ENCODE measurements around the gene PASK. TPM values are rescaled to one million over a fixed set of nuclear protein-coding genes. Genes with fewer than 3 reads are reported as not detected.
"Not testable (repeated sequence)": the region's sequence is repeated elsewhere in the genome, so short reads cannot be mapped to it uniquely, and the experiment has no call there.

Gene PASK
- total RNA-seq, 3 donors from 2014 or later: 35.6 to 62.7 (median 49.8) TPM

DNA sequence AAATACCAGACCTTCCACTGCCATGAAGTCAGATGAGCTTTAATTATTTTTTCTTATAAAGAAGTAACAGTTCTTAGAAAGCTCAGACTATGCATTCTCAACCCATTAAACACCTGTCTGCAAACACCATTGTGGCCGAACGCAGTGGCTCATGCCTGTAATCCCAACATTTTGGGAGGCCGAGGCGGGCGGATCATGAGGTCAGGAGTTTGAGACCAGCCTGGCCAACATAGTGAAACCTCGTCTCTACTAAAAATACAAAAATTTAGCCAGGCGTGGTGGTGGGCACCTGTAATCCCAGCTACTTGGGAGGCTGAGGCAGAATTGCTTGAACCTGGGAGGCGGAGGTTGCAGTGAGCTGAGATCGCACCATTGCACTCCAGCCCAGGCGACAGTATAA is 44.7 kb downstream of the PASK start:
- not testable (repeated sequence) for DNase-seq; H3K36me3 Mint-ChIP-seq (ENCODE audit: insufficient read depth); ATAC-seq; H3K4me3 Mint-ChIP-seq; H3K27me3 Mint-ChIP-seq (ENCODE audit: low read depth); H3K9me3 Mint-ChIP-seq
- peaks cover 51% of the 10 kb centered on the region for H3K4me1 Mint-ChIP-seq (ENCODE audit: low read depth)

DNA sequence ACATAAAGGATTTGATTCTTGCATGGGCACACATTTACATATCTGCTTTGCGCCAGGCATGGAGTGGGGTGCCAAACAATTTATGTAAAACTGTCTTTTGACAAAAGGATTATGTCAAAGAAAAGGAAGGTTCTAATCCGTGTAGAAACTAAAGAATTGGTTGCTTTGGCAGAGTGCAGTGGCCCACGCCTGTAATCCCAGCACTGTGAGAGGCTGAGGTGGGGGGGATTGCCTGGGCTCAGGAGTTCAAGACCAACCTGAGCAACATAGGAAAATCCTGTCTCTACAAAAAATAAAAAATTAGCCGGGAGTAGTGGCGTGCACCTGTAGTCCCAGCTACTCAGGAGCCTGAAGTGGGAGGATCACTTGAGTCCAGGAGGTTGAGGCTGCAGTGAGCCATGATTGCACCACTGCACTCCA is 46.1 kb downstream of the PASK start:
- ATAC-seq (no peak), DNase-seq (no peak)
- H3K4me1 Mint-ChIP-seq (ENCODE audit: low read depth): peaks cover 53% of the 10 kb centered on the region
- peaks cover 13% of the 10 kb centered on the region for H3K36me3 Mint-ChIP-seq (ENCODE audit: insufficient read depth)
- no peaks in the 10 kb centered on the region for H3K9me3 Mint-ChIP-seq
- H3K27me3 Mint-ChIP-seq (ENCODE audit: low read depth): no peaks in the 10 kb centered on the region
- peak overlapping the region; percentile 94 for H3K4me3 Mint-ChIP-seq

DNA sequence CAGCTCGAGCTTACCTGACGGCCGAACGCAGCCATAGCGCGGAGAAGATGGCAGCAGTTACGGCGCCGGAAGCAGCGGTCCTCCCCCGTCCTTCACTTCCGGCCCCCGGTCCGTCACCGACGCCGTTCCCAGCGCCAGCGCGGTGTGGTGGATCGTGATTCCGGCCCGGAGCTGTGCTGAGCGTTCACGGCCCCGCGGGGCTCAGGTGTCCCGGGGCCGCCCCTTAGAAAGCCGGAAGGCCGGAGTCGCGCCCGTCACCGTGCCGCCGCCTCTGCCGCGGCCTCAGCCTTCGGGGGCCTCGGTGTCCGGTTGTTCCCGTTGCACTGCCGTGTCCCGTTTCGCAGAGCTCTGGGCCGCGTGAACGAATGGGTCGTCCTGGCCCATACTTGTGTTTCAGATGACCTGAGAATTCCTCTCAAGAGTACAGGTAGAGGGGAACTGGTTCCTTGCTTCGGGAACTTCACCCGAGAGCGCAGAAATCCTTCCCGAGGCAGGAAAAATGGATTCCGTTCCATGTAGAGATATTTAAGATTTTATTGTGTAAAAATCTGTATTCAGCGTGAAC is 47.0 kb downstream of the PASK start, which contains the start of gene MTERF4:
MTERF4 (minus strand) TSS at position 49 of the 565 bp plus-strand sequence; CDS start at position 35, 14 bp downstream.
- Mint-ChIP-seq H3K27me3 (ENCODE audit: low read depth) (no peaks in the 10 kb centered on the region), H3K4me1 (ENCODE audit: low read depth) (peaks cover 53% of the 10 kb centered on the region), H3K4me3 (peak within 1 kb of the TSS; percentile 94), H3K36me3 (ENCODE audit: insufficient read depth) (peaks cover 17% of the 10 kb centered on the region), H3K9me3 (no peaks in the 10 kb centered on the region)
- DNase-seq (peak; percentile 84), ATAC-seq (peak; percentile 98 to 99)

DNA sequence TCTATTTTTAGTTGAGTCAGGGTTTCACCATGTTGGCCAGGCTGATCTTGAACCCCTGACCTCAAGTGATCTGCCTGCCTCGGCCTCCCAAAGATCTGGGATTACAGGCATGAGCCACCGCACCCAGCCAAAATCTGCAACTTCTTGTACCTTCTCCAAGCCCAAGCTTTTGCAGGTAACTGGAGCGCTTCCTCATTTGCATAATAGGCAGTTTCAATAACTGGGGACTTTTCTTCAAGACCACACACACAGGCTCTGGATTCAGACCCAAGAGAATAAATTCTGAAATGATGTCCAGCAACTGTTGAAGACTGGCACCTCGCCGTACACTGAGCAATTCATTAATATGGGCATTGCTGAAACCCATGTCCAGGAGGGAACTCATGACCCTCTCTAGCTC is 50.0 kb downstream of the PASK start:
- DNase-seq: no peak
- ATAC-seq: no peak
- Mint-ChIP-seq H3K27me3 (ENCODE audit: low read depth) (no peaks in the 10 kb centered on the region), H3K36me3 (ENCODE audit: insufficient read depth) (peaks cover 39% of the 10 kb centered on the region), H3K9me3 (no peaks in the 10 kb centered on the region), H3K4me1 (ENCODE audit: low read depth) (peaks cover 76% of the 10 kb centered on the region), H3K4me3 (no peak overlapping the region)

DNA sequence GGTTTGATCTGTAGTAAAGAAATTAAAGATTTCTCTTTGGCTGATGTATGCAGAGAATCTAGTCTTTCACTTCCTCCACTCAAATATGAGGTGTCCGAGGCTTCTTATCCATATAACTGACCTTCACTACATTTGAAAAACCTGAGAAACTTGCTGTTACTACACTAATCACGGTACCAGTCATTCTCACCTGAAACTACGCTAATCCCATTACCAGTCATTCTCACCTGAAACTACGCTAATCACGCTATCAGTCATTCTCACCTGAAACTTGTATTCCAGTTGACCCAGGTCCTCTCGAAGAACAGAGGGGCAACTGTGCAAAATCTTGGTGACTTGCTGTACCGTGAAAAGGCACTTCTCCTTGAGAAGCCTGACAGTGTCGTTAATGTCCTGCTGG is 52.3 kb downstream of the PASK start:
- Mint-ChIP-seq H3K9me3 (no peaks in the 10 kb centered on the region), H3K4me1 (ENCODE audit: low read depth) (peaks cover 62% of the 10 kb centered on the region), H3K36me3 (ENCODE audit: insufficient read depth) (peaks cover 39% of the 10 kb centered on the region), H3K4me3 (no peak overlapping the region), H3K27me3 (ENCODE audit: low read depth) (no peaks in the 10 kb centered on the region)
- DNase-seq (no peak), ATAC-seq (peak; percentile 49 to 56)

DNA sequence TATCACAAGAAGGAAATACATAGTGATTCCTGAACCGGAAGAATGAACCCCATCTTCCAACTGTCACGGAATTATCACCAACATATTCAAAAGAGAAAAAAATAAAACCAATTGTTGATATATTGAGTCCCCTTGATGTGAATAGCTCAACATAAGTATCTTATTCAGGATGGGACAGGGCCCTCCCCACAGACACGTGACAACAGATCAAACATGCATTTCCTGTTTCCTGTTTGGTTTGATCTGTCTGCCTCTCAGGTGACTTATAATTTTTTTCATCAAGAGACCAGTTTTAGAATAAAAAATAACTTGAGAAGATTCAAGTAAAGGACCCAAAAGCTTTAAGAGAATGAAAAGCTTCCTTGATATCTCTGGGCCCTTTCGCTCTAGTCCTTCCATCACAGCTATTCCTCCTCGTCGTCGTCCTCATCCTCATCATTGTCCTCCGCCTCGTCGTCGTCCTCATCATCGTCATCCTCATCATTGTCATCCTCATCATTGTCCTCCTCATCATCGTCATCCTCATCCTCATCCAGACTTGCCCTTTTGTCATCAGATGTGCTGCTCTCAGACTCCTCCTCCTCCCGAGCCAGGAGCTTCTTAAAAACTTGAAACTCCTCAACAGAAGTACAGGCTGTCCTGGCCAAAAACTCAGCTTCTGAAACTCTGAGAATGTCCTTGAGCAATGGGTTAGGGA is 53.5 kb downstream of the PASK start:
- Mint-ChIP-seq H3K36me3 (ENCODE audit: insufficient read depth) (peaks cover 41% of the 10 kb centered on the region), H3K27me3 (ENCODE audit: low read depth) (no peaks in the 10 kb centered on the region), H3K4me3 (peak overlapping the region; percentile 45), H3K9me3 (no peaks in the 10 kb centered on the region), H3K4me1 (ENCODE audit: low read depth) (peaks cover 63% of the 10 kb centered on the region)
- DNase-seq: no peak
- peak; percentile 59 to 71 for ATAC-seq

DNA sequence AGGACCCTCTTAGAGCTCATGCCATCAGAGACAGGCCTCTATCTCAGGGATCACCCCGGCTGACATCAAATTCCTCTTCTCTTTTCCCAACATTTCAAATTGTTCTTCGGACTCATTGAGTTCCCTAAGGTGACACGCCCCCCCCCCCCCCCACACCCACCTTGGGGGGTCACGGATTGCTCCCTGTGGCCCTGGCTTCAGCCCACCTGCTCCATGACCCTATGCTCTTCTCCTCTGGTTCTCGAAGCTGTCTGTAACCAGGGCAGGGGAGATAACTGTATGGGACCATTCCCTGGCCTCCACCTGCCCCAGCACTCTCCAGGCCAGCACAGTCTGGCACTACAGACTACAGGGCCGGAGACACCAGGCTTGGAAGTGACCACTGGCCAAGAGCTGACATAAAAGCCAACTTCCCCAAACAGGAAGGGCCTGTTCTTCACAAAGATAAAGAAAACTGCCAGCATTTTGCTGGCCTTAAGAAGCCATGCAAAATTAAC is 54.3 kb downstream of the PASK start:
- H3K4me3 Mint-ChIP-seq: no peak overlapping the region
- no peak for DNase-seq
- no peaks in the 10 kb centered on the region for H3K27me3 Mint-ChIP-seq (ENCODE audit: low read depth)
- peaks cover 57% of the 10 kb centered on the region for H3K4me1 Mint-ChIP-seq (ENCODE audit: low read depth)
- peaks cover 41% of the 10 kb centered on the region for H3K36me3 Mint-ChIP-seq (ENCODE audit: insufficient read depth)
- ATAC-seq: no peak
- H3K9me3 Mint-ChIP-seq: no peaks in the 10 kb centered on the region

DNA sequence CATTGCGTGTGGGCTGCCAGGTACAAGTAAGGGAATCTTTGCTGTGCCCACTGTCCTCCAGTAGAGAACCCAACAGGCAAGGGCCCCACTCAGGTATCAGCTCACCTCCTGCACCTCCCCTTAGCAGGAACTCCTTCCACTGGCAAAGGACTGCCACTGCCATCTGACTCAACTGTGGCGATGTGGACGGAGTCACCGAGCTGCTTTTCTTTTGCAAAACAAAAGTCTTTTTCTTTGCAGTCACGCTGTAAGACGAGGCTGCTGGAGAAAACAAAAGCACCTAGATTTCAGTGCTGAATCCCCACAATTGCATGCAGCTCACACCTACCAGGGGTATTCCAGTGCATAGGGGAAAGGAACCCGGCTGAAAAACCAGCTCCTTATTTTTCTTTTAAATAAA is 55.1 kb downstream of the PASK start:
- ATAC-seq: no peak
- Mint-ChIP-seq H3K9me3 (no peaks in the 10 kb centered on the region), H3K27me3 (ENCODE audit: low read depth) (no peaks in the 10 kb centered on the region), H3K36me3 (ENCODE audit: insufficient read depth) (peaks cover 36% of the 10 kb centered on the region), H3K4me3 (no peak overlapping the region), H3K4me1 (ENCODE audit: low read depth) (peaks cover 53% of the 10 kb centered on the region)
- DNase-seq: no peak

DNA sequence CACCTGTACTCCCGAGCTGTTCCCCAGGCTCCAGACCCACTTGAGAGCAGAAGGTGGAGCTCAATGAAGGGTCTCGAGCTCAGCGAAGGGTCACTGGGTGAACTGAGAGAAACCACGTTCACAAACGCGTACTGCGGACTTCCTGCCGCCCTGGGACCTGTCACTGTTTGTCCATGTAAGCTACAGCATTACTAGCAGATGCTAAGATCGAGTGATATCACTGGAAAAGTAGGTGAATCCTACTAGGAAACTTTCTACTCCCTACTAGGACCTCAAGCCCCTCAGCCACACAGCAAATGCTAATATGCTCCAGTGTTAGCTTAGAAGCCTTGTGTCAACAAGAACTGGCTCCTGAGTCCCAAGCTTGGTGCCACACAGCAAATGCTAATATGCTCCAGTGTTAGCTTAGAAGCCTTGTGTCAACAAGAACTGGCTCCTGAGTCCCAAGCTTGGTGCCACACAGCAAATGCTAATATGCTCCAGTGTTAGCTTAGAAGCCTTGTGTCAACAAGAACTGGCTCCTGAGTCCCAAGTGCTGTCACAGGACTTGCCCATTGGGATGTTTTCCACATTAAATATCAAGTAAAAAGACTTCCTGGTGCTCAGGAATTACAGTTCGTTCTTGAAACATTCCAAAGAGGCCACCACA is 56.0 kb downstream of the PASK start:
- not testable (repeated sequence) for H3K27me3 Mint-ChIP-seq (ENCODE audit: low read depth); ATAC-seq; H3K9me3 Mint-ChIP-seq; H3K4me3 Mint-ChIP-seq; DNase-seq
- Mint-ChIP-seq H3K4me1 (ENCODE audit: low read depth) (peaks cover 44% of the 10 kb centered on the region), H3K36me3 (ENCODE audit: insufficient read depth) (peaks cover 37% of the 10 kb centered on the region)

DNA sequence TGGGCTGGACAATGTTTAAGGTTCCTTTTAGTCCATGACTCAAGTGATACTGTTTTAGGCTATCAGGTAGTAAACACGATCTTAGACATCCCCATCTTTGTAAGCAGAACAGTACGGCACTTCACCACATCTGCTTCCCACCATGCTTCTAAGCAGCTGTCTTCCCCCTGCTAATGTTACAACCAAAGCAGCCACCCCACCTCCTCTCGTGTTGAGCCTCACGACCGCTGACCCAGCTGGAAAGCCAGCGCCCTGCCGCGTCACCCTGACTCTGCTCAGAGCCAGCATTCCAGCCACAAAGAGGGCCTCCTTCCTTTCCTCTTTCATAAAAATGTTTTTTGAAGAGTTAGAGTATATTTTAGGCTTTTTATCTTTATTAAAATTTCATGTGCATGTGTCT is 56.6 kb downstream of the PASK start:
- H3K4me3 Mint-ChIP-seq: no peak overlapping the region
- peaks cover 42% of the 10 kb centered on the region for H3K36me3 Mint-ChIP-seq (ENCODE audit: insufficient read depth)
- H3K27me3 Mint-ChIP-seq (ENCODE audit: low read depth): no peaks in the 10 kb centered on the region
- no peak for ATAC-seq
- peaks cover 40% of the 10 kb centered on the region for H3K4me1 Mint-ChIP-seq (ENCODE audit: low read depth)
- DNase-seq: no peak
- no peaks in the 10 kb centered on the region for H3K9me3 Mint-ChIP-seq

DNA sequence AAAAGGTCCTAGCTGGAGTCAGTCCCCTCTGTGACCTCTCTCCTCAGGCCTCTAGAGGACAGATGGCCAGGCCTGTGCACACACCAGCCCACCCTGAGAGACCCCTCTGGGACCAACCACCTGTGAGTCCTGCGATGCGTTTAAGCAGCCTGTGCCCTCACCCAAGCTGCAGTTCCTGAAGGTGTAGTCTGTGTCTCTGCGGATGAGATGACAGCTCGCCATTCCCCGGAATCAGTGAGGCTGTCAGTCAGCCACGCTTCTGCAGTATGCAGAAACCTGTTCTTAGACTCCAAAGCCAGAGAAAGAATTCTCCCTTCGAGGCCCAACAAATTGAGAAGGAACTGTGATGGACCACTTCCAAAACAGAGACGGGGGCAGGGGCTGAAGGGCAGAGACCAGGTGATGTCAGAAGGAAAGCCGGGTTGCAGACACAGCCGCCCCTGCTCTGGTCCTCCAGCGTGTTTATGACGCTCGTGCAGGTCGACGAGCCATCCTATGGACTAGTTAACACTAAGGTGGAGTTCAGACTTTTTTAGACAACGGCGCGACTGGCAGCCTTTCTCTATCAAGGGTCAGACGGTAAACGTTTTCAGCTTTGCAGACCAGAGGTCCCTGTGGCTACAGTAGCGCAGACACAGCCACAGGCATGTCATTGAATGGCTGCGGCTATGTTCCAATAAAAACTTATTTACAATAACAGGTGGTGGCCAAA is 57.4 kb downstream of the PASK start:
- DNase-seq (no peak), ATAC-seq (no peak)
- no peaks in the 10 kb centered on the region for H3K27me3 Mint-ChIP-seq (ENCODE audit: low read depth)
- peaks cover 32% of the 10 kb centered on the region for H3K4me1 Mint-ChIP-seq (ENCODE audit: low read depth)
- no peak overlapping the region for H3K4me3 Mint-ChIP-seq
- H3K36me3 Mint-ChIP-seq (ENCODE audit: insufficient read depth): peaks cover 41% of the 10 kb centered on the region
- H3K9me3 Mint-ChIP-seq: no peaks in the 10 kb centered on the region

DNA sequence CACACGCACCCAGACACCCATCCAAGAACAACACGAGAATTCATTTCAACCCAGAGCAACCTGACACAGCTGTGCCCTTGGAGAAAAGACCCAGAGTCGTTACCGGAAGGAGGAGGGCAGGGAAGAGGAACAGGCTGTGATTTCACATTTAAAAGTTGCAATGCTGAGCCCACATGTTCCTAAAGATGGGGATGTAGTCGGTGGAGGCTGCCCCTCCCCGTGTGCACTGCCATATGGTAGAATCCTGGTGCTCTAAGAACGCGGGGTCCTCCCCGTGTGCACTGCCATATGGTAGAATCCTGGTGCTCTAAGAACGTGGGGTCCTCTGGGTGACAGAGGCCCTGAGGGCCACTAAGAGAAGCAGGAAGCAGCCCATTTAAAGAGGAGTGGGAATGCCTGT is 58.1 kb downstream of the PASK start:
- H3K4me1 Mint-ChIP-seq (ENCODE audit: low read depth): peaks cover 25% of the 10 kb centered on the region
- H3K4me3 Mint-ChIP-seq: no peak overlapping the region
- peaks cover 43% of the 10 kb centered on the region for H3K36me3 Mint-ChIP-seq (ENCODE audit: insufficient read depth)
- ATAC-seq (no peak), DNase-seq (no peak)
- no peaks in the 10 kb centered on the region for H3K9me3 Mint-ChIP-seq
- H3K27me3 Mint-ChIP-seq (ENCODE audit: low read depth): no peaks in the 10 kb centered on the region

DNA sequence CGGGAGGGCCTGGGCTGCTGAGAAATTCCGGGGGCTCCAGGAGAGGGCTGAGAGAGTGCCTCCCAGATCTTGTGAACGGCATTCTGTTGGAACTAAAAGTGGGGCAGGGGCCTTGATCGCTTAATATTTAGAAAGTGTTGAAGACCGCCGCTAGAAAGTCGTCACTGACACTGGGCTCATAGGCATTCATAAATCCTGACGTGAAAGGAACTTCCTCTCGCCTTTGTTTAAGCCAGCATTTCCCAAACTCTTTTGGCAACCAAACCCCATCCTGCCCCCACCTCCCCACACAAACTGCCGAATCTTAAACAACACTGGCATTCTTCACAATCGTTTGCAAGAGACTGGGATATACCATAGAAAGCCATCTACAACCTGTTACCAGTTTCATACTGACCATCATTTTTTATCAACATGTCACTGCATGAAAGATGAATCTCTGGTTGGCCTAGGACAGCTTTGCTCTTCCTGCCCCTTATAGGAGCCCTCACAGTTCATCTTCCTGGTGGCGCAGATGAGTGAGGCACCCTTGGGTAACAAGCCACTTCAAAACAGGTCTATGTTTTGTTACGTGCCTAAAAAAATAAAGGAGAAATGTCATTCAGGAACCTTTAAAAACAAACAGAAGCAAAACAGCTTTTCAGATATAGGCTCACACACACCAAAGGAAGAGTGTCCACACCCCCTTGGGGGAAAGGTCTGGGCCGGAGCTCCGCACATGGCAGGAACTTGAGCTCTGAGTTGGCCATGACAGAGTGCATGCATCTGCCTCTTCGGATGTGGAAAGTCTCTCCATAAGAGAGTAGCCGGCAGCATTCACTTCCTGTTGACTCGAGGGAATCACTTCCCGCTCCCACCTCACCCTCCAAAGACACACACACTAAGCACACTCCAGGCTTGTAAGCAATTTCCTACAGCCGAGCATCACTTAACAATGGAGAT is 60.2 kb downstream of the PASK start:
- peak in 1 of 2 donors; percentile 23 for ATAC-seq
- H3K4me1 Mint-ChIP-seq (ENCODE audit: low read depth): peaks cover 7% of the 10 kb centered on the region
- no peaks in the 10 kb centered on the region for H3K27me3 Mint-ChIP-seq (ENCODE audit: low read depth)
- H3K9me3 Mint-ChIP-seq: peaks cover 8% of the 10 kb centered on the region
- no peak for DNase-seq
- peaks cover 45% of the 10 kb centered on the region for H3K36me3 Mint-ChIP-seq (ENCODE audit: insufficient read depth)
- H3K4me3 Mint-ChIP-seq: no peak overlapping the region
